Activated CD4-positive, alpha-beta T cell treated with anti-CD3 and anti-CD28 coated beads, Interleukin-2, amount 50 U/mL, for 24 hours (primary cell): Measurements from ENCODE around the gene REPS2.

ENCODE experiments used
- DNase-seq, 2 donors: peaks; one replicate each; pipeline ENCODE4 v3.0.0-alpha.2; 2020; ENCODE audit warnings: low read depth in 1 of 2, low spot score in 1 of 2

Gene REPS2

DNA sequence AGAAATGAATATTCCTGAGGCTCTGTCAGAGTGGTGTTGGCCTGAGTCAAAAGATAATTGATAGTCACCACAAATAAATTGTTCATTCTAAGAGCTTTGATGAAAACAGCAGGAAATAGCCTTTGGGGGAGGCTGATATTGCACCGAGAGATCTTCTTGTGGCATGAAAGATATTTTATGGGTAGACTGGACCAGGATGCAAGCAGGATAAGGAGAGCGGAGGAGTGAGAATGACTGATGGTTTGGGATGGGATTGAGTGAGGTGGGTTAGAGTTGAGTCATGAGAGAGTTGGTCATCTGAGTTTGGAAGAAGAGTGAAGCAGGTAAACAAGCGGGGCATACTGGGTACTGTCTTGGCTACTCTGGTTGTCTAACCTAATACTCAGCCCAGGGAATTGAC lies 88.7 kb downstream of the REPS2 start:
- no peak for DNase-seq

- no peak for DNase-seq
Measured at GRCh38 chrX:17036171-17036961, 89.9 kb downstream of the REPS2 start.

- no peak for DNase-seq
Measured at GRCh38 chrX:17038277-17038676, 91.8 kb downstream of the REPS2 start.

- DNase-seq: no peak
Measured at GRCh38 chrX:17038681-17039161, 92.3 kb downstream of the REPS2 start.

DNA sequence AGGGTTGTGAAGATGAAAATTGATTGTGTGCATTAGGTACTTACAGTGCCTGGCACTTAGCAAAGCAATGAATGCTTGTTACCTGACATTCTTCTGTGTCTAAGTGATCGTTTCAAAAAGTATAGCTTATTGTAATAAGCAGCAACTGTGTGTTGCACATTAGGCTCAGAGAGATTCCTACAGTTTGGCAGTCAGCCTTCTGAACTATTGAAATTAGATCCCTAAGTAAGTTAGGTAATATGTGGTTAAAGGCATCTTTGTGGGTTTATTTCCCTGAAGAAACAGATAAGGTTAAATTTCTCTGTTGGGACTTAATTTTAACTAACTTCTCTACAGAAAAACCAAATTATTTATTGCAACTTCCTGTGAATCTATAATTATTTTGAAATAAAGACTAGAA lies 93.4 kb downstream of the REPS2 start:
- DNase-seq: no peak

DNA sequence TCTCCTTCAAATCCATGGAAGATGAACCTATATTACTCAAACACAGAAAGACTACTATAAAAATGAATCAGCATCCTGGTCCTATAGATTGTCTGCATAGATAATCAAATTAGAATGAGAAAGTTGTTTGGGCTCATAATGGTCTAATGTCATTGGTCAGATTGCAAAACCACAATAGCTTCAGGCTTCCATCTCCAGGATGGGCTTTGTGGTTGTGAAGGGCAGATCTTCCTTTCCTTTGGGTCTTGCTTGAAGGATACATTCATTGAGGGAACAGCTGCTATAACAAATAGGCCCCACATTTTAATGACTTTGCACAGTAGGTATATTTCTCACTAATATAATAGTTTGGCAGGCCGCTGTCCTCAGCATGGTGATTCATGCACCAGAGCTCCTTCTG lies 94.3 kb downstream of the REPS2 start:
- no peak for DNase-seq

GRCh38 chrX:17042037-17042436 lies 95.6 kb downstream of the REPS2 start:
- DNase-seq: no peak

DNA sequence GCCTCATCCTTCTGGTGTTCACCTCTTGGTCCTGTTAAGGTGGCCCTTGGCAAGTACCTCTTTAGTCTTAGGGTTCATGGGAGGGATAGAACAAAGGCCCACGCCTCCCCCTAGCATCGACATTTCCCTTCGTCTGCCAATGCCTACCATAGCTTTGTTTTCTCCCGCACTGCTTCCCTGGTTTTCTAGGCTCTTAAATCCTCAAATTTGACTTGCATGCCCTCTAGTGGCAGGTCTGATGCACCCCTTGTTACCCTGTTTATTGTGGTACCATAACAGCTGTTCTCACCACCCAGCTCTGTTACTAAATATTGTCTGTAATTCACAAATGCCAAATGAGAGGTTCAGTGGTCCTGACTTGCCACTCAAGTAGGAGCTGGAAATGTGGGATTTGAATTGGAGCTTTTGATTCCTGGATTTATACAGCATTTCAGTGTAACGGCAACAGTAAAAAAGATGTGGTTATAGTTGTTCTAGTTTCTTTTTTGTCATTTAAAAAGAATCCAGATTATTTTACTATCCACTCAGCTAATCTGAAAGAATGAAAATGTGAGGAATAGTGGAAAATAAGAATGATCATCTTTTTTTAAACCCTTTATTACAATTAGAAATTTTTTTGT lies 100.1 kb downstream of the REPS2 start:
- DNase-seq: peak in 1 of 2 donors; percentile 21

DNA sequence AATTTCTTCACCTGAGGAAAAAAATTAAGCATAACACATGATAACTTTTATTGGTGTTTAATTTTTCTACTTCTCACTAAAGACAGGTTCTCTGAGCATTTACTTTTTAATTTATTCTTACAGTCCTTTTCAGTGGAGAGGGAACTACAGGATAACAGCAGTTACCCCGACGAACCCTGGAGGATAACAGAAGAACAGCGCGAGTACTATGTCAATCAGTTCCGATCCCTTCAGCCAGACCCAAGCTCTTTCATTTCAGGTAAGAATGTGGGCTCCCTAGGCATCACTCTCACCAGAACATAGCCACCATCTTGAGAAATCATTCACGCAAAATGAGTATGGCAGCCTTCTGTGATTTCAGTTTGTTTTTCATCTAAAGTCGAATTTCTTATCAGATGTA lies 100.8 kb downstream of the REPS2 start:
- DNase-seq: no peak

GRCh38 chrX:17052210-17052609 lies 105.8 kb downstream of the REPS2 start:
- no peak for DNase-seq

DNA sequence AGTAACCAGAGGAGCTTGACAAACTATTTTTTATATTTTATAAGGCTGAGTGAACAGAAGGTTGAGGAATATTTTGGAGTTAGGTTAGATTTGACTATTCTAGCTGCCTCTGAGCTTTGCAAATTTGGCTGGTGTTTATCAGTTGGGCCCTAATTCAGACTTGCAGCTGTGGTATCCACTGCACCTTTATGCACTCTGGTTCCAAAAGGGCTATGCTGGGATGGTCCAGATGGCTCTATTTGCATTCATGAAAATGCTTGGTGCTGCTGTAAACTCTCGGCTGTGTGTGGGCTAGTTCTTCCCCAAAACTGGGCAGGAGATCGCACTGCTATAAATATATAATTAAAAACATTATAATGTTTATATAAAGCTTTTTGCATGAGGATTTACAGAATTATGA lies 106.3 kb downstream of the REPS2 start:
- no peak for DNase-seq

DNA sequence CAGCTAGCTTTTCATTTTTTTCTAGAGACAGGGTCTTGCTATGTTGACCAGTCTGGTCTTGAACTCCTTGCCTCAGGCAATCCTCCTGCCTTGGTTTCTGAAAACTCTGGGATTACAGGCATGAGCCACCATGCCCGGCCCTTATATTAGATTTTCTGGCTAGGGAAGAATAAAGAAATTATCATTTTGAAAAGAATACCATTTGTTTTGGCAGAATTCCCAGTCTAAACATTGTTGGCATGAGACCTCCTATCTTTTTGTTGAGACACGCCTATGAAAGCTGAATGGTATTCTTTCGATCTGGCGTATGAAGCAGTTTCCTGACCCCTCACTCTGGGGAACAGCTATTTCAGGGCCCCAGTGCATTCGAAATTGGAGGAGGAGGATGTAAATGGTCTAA lies 107.0 kb downstream of the REPS2 start:
- no peak for DNase-seq

- DNase-seq: no peak
Measured at GRCh38 chrX:17056868-17057608, 110.6 kb downstream of the REPS2 start.

- DNase-seq: no peak
Measured at GRCh38 chrX:17062065-17062464, 115.6 kb downstream of the REPS2 start.

- DNase-seq: no peak
Measured at GRCh38 chrX:17065100-17065499, 118.6 kb downstream of the REPS2 start.

DNA sequence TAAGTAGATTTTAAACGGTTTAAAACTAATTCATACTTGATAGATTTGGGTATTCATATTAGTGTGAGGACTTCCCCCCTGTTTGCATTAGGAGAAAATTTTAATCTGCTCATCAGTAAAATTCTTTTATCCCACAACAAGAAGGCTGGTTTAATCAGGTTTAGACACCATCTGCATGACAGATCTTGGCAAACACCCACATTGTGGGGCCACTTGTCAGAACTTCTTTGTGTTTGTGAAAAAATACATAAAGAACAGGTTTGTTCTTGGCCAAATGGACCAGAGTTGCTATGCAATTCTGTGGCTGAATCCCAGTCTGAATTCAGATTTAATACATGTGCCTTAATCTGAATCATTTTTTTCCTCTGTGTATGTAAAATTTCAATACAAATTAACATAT lies 121.1 kb downstream of the REPS2 start:
- DNase-seq: no peak

- DNase-seq: no peak
Measured at GRCh38 chrX:17072301-17072700, 125.8 kb downstream of the REPS2 start.

GRCh38 chrX:17072721-17073230 lies 126.3 kb downstream of the REPS2 start:
- no peak for DNase-seq

DNA sequence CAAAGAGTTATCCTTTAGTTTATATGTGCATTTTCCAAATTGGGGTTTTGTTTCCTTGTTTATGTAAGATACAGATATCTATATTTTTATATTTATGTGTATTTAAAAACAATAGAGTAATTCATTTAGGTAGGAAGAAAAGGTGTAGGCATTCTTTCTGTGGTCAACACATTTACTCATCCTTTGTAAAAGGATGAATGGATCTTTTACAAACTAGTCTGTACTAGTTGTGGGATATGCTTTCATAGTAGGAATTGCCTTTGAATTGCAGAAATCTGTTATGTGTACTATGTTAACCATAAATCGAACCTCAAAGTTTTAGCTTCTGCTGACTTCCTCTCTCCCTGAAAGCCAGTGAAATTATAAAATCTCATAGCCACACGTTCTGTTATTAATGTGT lies 128.5 kb downstream of the REPS2 start:
- no peak for DNase-seq

DNA sequence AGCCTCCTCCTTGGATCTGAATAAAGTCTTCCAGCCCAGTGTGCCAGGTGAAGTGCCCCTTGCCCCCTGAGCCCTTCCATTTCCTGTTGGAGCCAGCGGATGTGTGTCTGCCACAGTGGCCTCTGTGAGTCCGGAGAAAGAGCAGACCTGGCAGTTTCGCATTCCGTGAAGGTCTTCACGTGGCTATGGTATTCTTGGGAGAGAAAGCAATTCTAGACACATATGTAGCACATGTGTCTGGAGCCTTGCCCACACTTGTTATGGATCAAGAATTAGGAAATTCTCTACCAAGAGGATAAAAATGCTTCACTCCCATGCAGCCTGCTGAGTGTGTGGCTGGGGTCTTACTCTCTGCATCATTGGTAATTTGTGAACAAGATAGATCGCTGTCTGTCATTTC lies 130.9 kb downstream of the REPS2 start:
- DNase-seq: no peak

DNA sequence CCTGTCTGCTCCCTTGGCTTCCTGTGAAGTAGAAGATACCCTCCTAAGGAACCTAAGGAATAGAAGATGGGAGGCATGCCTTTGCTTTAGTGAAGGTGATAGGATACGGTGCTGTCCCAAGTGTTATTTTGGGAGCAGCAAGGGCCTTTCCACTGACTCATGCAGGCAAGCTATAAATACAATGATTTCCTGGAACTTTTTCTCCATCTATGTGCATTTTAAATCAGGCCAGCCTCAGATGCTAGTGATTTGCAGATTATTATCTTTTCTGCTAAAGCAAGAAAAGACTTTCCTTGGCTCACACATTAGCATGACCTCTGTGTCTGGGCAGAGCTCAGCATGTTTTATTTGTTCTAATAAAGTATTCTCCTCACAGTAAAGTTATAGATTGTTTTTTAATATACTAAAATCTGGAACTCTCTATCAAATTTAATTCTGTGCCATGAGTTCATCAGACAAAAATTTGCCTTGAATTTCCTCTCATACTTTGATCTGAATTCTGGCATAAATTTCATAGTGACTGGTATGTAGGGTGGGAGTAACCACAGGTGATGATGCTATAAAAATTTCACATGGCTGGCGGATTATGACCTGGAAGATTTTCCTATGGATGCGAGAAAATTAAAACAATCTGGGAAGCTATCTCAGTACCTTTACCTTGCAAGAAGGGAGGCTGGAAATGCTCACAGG lies 131.7 kb downstream of the REPS2 start:
- no peak for DNase-seq
